ENCODE results near the gene SEC24C.

GRCh38 chr10:73799899-73800559 is 55.9 kb downstream of the SEC24C start:
- TF ChIP-seq, protein P1, sequence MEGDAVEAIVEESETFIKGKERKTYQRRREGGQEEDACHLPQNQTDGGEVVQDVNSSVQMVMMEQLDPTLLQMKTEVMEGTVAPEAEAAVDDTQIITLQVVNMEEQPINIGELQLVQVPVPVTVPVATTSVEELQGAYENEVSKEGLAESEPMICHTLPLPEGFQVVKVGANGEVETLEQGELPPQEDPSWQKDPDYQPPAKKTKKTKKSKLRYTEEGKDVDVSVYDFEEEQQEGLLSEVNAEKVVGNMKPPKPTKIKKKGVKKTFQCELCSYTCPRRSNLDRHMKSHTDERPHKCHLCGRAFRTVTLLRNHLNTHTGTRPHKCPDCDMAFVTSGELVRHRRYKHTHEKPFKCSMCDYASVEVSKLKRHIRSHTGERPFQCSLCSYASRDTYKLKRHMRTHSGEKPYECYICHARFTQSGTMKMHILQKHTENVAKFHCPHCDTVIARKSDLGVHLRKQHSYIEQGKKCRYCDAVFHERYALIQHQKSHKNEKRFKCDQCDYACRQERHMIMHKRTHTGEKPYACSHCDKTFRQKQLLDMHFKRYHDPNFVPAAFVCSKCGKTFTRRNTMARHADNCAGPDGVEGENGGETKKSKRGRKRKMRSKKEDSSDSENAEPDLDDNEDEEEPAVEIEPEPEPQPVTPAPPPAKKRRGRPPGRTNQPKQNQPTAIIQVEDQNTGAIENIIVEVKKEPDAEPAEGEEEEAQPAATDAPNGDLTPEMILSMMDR (IDR thresholded peaks at IDR 0.05; ENCODE audit: low read depth, low read length, poor library complexity, severe bottlenecking): no peak
- TF ChIP-seq EZH2phosphoT487 (IDR thresholded peaks at IDR 0.05; ENCODE audit: borderline replicate concordance, low read length): no peak

Data from DOHH2 (cell line).